ENCODE measurements around the gene CNTNAP2. TPM values are rescaled to one million over a fixed set of nuclear protein-coding genes. Genes with fewer than 3 reads are reported as not detected.

Gene CNTNAP2
- total and polyA plus RNA-seq, 3 donors from 2014 or later = 4.3 to 6.1 (median 4.4) TPM

GRCh38 chr7:146249272-146249671 lies 132.7 kb downstream of the CNTNAP2 start:
- H3K4me1 ChIP-seq = no peaks in the 10 kb centered on the region
- WGBS, 2 donors = 76 to 80% methylated on average over 2 of the region's 2 CpGs
- DNase-seq = no peak
- no peak for TF ChIP-seq POLR2A (IDR thresholded peaks at IDR 0.05)
- TF ChIP-seq, protein P1, sequence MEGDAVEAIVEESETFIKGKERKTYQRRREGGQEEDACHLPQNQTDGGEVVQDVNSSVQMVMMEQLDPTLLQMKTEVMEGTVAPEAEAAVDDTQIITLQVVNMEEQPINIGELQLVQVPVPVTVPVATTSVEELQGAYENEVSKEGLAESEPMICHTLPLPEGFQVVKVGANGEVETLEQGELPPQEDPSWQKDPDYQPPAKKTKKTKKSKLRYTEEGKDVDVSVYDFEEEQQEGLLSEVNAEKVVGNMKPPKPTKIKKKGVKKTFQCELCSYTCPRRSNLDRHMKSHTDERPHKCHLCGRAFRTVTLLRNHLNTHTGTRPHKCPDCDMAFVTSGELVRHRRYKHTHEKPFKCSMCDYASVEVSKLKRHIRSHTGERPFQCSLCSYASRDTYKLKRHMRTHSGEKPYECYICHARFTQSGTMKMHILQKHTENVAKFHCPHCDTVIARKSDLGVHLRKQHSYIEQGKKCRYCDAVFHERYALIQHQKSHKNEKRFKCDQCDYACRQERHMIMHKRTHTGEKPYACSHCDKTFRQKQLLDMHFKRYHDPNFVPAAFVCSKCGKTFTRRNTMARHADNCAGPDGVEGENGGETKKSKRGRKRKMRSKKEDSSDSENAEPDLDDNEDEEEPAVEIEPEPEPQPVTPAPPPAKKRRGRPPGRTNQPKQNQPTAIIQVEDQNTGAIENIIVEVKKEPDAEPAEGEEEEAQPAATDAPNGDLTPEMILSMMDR (IDR thresholded peaks at IDR 0.05) = no peak
- H3K27me3 ChIP-seq = no peaks in the 10 kb centered on the region
- intact Hi-C loops (cut with DNase I; ENCODE audit: low total_unique reads) = no loop called here
- no peak overlapping the region for H3K4me3 ChIP-seq
- H3K36me3 ChIP-seq (ENCODE audit: low read depth, missing control alignments) = no peaks in the 10 kb centered on the region
- no peaks in the 10 kb centered on the region for H3K9me3 ChIP-seq
- H3K27ac ChIP-seq = no peak overlapping the region

GRCh38 chr7:146255609-146256008 lies 139.0 kb downstream of the CNTNAP2 start:
- Histone ChIP-seq H3K27me3 (no peaks in the 10 kb centered on the region), H3K4me3 (no peak overlapping the region), H3K27ac (no peak overlapping the region), H3K4me1 (no peaks in the 10 kb centered on the region), H3K9me3 (no peaks in the 10 kb centered on the region), H3K36me3 (ENCODE audit: low read depth, missing control alignments) (no peaks in the 10 kb centered on the region)
- DNase-seq = no peak
- 67 to 74% methylated on average over 3 of the region's 3 CpGs for WGBS, 2 donors
- intact Hi-C loops (cut with DNase I; ENCODE audit: low total_unique reads) = no loop called here
- TF ChIP-seq, protein P1 (IDR thresholded peaks at IDR 0.05) = no peak
- no peak for TF ChIP-seq POLR2A (IDR thresholded peaks at IDR 0.05)

DNA sequence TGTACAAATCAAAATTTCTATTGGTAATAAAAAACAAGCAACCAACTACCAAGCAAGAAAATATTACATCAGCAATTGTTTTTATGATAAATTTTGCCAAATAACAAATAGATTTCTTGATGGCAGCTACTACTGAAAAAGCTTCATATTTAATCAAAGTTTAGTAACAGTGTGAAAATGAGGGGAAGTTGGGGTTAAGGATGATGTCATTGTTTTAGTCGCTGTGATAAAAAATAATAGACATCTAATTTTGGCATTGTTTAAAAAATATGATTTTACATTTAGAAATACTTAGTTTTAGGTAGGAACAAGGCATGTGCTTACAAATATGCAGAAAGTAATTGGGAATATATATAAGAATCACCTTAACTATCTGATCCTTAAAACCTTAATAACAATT lies 145.9 kb downstream of the CNTNAP2 start:
- 80 to 84% methylated on average over 1 of the region's 1 CpG for WGBS, 2 donors
- Histone ChIP-seq H3K36me3 (ENCODE audit: low read depth, missing control alignments) (no peaks in the 10 kb centered on the region), H3K27me3 (no peaks in the 10 kb centered on the region)

DNA sequence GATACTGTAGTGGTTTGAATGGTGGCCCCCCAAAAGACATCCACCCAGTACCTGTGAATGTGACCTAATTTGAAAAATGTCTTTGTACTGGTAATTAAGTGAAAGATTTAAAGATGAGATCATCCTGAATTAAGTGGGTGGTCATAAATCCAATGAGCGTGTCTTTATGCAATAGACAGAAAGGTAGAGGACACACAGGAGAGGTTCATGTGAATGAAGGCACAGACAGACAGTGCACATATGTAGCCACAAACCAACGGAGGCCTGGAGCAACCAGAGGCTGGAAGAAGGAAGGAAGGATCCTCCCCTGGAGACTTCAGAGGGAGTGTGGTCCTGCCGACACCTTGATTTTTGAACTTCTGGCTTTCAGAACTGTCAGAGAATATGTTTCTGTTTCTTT lies 160.3 kb downstream of the CNTNAP2 start:
- no peak overlapping the region for H3K4me3 ChIP-seq
- no peaks in the 10 kb centered on the region for H3K9me3 ChIP-seq
- no peak for TF ChIP-seq POLR2A (IDR thresholded peaks at IDR 0.05)
- TF ChIP-seq, protein P1 (IDR thresholded peaks at IDR 0.05) = no peak
- no peaks in the 10 kb centered on the region for H3K4me1 ChIP-seq
- WGBS, 2 donors = 78 to 92% methylated on average over 3 of the region's 3 CpGs
- intact Hi-C loops (cut with DNase I; ENCODE audit: low total_unique reads) = no loop called here
- no peaks in the 10 kb centered on the region for H3K27me3 ChIP-seq
- no peak overlapping the region for H3K27ac ChIP-seq
- no peaks in the 10 kb centered on the region for H3K36me3 ChIP-seq (ENCODE audit: low read depth, missing control alignments)
- no peak for DNase-seq

More for the DNA sequence above, 145.9 kb downstream of the CNTNAP2 start:
- intact Hi-C loops (cut with DNase I; ENCODE audit: low total_unique reads) = no loop called here
- Histone ChIP-seq H3K9me3 (no peaks in the 10 kb centered on the region), H3K4me1 (no peaks in the 10 kb centered on the region), H3K4me3 (no peak overlapping the region), H3K27ac (no peak overlapping the region)
- TF ChIP-seq, protein P1 (IDR thresholded peaks at IDR 0.05) = no peak
- TF ChIP-seq POLR2A (IDR thresholded peaks at IDR 0.05) = no peak
- no peak for DNase-seq

- H3K9me3 ChIP-seq = no peaks in the 10 kb centered on the region
- no peaks in the 10 kb centered on the region for H3K36me3 ChIP-seq (ENCODE audit: low read depth, missing control alignments)
- intact Hi-C loops (cut with DNase I; ENCODE audit: low total_unique reads) = no loop called here
- H3K27me3 ChIP-seq = no peaks in the 10 kb centered on the region
- no peak for DNase-seq
- H3K27ac ChIP-seq = no peak overlapping the region
- H3K4me1 ChIP-seq = no peaks in the 10 kb centered on the region
- H3K4me3 ChIP-seq = no peak overlapping the region
- TF ChIP-seq, protein P1 (IDR thresholded peaks at IDR 0.05) = no peak
- TF ChIP-seq POLR2A (IDR thresholded peaks at IDR 0.05) = no peak
- WGBS, 2 donors = 79 to 88% methylated on average over 3 of the region's 3 CpGs
Measured at GRCh38 chr7:146285418-146285817, 168.8 kb downstream of the CNTNAP2 start.

Measured in testis (tissue), 3 donors.